GM18861 (cell line): ENCODE measurements around the gene FLVCR1.

ENCODE experiments used
- ATAC-seq: cut with Tn5 transposase; IDR thresholded peaks from one replicate; pipeline ENCODE4 v1.9.1; 2021; ENCODE audit not compliant: unreplicated experiment

FLVCR1 gene

GRCh38 chr1:212945056-212945455 is 87.0 kb downstream of the FLVCR1 start:
- ATAC-seq = no peak

GRCh38 chr1:212945463-212946160 is 87.5 kb downstream of the FLVCR1 start:
- no peak for ATAC-seq

GRCh38 chr1:212946872-212947271 is 88.8 kb downstream of the FLVCR1 start:
- no peak for ATAC-seq
